T47D (cell line): Measurements from ENCODE around the gene IRX4.

Experiments
- DNase-seq, 2 experiments: peaks; one replicate each; pipeline versions ENCODE4 v3.0.0 to v3.0.0-alpha.2; 2011 to 2012; ENCODE audit warnings: low read depth in 1 of 2, low spot score in 1 of 2
- JUND ChIP-seq: IDR thresholded peaks from 2 replicates; pipeline ENCODE4 v1.6.1; 2012; ENCODE audit warnings: low read depth
- in situ Hi-C: cut with HindIII; loops from 2 replicates; pipeline ENCODE4 v1.10.0; 2016; ENCODE audit warnings: low sequenced_read_pairs, low pct_unique_long_range_greater_than_20kb

IRX4 gene

GRCh38 chr5:1894243-1894642 lies 11.5 kb upstream of the IRX4 start:
- DNase-seq = no peak
- no peak for TF ChIP-seq JUND
- in situ Hi-C loops = no loop called here

- in situ Hi-C loops = no loop called here
- TF ChIP-seq JUND = no peak
These were observed 11.0 kb upstream of the IRX4 start for GRCh38 chr5:1893754-1894153.

GRCh38 chr5:1892685-1893445 lies 10.1 kb upstream of the IRX4 start:
- TF ChIP-seq JUND = no peak

More at GRCh38 chr5:1893754-1894153, 11.0 kb upstream of the IRX4 start:
- no peak for DNase-seq

GRCh38 chr5:1892211-1892610 lies 9.5 kb upstream of the IRX4 start:
- in situ Hi-C loops = no loop called here
- TF ChIP-seq JUND = no peak
- DNase-seq = no peak

More at GRCh38 chr5:1892685-1893445, 10.1 kb upstream of the IRX4 start:
- DNase-seq = no peak
- in situ Hi-C loops = no loop called here

- DNase-seq = no peak
- TF ChIP-seq JUND = no peak
- in situ Hi-C loops = no loop called here
These were observed 8.7 kb upstream of the IRX4 start for GRCh38 chr5:1891391-1891790.

GRCh38 chr5:1890296-1890695 lies 7.6 kb upstream of the IRX4 start:
- in situ Hi-C loops = no loop called here
- DNase-seq = no peak

GRCh38 chr5:1889321-1890065 lies 6.8 kb upstream of the IRX4 start:
- in situ Hi-C loops = no loop called here
- no peak for DNase-seq
- TF ChIP-seq JUND = no peak

More at GRCh38 chr5:1890296-1890695, 7.6 kb upstream of the IRX4 start:
- no peak for TF ChIP-seq JUND

GRCh38 chr5:1888541-1889251 lies 6.0 kb upstream of the IRX4 start:
- in situ Hi-C loops = no loop called here
- DNase-seq = no peak
- TF ChIP-seq JUND = no peak

GRCh38 chr5:1887588-1888360 lies 5.0 kb upstream of the IRX4 start:
- TF ChIP-seq JUND = no peak
- in situ Hi-C loops = no loop called here
- no peak for DNase-seq

GRCh38 chr5:1886846-1887587 lies 4.3 kb upstream of the IRX4 start:
- no peak for TF ChIP-seq JUND
- in situ Hi-C loops = no loop called here
- DNase-seq = no peak
